ENCODE measurements around the gene MAPKAPK3.
A peak's percentile ranks its signal among the peaks of the same experiment; 100 is the strongest.

The MAPKAPK3 gene

DNA sequence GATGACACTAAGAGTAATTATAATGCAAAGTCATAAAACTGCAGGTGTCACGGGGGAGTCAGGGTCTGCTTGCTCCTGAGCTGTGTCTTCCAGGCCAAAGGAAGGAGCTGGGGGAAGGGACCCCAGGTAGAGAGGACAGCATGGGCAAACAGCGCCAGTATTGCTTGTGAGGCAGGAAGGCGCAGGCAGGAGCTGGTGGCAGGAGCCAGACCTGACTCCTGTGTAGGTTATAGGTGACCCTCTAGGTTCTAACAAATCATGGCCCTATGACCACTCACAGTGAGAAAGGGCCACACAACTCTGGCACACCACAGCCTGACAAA lies 7.2 kb upstream of the MAPKAPK3 start:
- DNase-seq: no peak

DNA sequence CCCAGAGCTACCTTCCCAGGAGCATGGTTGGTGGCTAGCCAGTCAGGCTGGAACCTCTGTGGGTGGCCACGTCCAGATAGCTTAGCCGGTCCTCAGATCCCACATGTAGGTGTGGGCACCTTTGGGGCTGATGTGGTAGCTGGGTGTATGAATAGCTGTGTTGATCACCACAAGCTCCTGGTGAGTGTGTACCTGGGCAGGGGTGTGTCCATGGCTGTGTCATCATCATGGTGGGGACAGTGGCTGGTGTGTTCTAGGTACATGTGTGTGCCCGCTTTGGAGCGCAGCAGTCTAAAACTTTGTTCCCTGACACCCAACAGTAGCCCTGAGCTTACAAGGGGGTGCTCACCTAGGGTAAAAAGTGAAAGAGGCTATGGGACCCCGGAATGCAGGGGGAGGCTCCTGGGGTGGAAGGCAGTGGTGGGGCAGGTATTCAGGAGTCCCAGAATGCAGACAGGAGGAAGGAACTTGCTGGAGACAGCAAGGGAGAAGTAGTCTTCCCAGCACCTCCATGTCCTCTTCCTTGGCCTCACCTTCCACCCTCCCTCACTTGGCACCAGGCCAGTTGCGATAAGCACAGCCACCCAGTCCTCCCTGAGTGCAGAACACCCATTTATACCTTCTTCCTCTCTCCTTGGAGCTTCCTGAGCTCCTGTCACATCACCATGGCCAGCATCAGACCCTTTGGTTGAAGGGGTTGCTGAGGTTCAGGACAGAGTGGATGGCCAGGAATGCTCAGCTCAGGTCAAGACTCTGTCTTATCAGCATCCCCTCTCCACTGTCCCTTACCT lies 6.6 kb upstream of the MAPKAPK3 start:
- peak; percentile 45 for DNase-seq

DNA sequence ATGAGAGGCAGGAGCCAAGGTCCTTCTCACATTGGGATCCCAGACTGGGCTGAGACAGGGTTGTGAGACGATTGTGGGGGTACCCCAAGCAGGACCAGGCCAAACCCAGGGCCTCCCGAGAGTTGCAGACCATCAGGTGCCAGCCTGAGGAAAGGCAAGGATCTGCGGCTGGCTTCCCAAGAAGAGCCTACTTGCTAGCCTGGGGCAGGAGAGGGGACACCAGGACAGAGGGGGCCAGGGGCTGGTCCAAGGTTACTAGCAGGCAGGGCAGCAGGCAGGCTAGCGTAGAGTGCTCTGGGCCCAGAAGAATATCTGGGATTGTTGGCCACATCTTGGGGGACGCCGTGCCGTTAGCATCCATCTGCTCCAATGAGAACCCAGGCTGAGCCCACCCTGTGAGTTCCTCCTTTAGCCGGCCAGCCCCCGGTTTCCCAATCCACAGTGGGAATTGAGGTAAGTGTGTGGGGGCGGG lies 5.9 kb upstream of the MAPKAPK3 start:
- DNase-seq: no peak

DNA sequence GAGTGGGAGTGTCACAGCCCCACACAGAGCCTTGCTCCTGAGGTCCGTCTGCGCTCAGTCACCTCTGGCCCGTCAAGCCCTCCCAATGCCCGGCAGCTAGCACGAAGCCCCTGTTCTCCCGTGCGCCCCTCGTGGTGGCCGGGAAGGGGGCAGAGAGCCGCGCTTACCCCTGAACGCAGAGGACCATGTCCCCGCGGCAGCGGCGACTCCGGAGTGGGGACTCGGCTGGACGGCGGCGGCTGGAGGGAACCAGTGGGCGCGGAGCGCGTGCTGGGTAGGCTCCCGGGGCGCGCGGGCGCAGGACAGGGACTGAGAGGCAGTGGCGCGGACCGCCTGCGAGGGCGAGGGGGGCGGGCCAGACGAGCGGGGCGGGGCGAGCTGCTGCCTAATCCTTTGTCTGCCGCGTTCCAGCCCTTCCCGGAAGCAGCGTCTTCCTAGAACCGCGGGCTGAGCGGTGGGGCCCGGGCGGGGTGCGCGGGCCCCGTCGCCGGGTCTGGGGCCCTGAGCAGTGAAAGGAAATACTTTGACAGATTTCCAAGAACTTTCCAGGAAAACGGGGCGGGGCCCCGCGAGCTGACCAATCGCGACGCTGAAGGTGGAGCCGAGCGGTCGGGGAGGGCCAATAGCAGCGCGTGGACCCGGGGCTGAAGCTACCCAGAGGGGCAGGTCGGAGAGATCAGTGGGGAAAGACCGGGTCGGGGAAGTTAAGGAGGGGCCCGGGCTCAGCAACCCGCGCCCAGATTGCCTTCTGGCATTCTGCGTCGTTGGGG lies 5.3 kb upstream of the MAPKAPK3 start, which contains the start of gene CISH:
Gene CISH (minus strand): TSS at position 311 of the 770 bp plus-strand sequence. CDS start 124 bp downstream, at position 187.
- peak; percentile 98 for DNase-seq

GRCh38 chr3:50612234-50612882 lies 4.6 kb upstream of the MAPKAPK3 start:
- no peak for DNase-seq

- DNase-seq: no peak
These were observed 3.7 kb upstream of the MAPKAPK3 start for GRCh38 chr3:50612970-50613846.

DNA sequence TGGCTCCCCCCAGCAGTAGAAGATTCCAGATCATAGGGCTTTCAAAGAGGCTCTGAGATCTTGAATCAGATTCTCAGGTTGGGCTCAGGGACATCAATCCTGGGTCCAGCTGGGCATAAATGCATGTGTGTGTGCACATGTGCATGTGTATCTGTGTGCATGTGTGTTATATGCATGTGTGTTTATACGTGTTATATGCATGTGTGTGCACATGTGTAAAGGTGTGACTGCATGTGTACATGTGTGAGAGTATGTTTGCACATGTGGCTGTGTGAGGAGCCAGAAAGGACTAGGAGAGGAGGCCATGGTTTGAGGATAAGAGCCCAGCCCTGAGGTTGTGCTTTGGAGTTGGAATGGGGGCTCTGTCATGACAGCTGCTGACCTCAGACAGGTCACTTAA lies 1.8 kb upstream of the MAPKAPK3 start:
- DNase-seq: no peak

DNA sequence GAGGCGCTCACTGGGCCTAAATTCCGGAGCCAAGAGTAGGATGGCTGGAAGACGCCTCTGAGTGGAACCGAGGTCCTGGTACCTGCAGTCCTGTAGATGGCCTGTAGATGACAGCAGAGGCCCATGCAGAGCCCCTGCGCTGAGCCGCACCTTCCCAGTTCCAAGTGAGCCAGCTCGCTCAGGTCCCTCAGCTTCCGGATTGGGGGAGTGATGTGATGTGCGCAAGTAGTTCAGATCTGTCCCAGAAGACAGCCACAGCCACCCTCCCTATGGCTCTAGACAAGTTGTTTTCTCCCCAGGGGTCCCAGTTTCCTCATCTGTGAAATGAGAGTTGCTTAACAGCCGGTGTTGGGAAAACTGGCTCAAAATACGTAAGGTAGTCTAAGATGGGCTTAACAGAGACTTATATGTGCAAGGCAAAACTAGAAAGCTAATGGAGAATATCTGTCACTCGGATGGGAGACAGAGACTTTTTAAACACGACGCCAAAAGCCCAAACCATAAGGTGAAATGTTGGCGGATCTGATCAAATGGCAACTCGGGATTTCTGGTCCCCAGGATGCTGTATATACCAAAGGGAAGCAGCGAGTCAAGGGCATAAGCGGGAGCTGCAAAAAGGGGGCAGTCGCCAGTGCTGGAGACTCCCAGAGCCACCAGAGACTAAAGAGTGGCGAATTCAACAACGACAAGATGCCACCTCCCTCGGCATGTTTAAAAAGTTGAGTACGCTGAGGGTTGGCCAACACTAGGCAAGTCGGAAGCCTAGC lies 765 bp upstream of the MAPKAPK3 start:
- peak; percentile 83 for DNase-seq

- peak; percentile 94 for DNase-seq
These were observed 218 bp upstream of the MAPKAPK3 start for GRCh38 chr3:50616770-50617095.

- DNase-seq: no peak
These were observed 1.0 kb downstream of the MAPKAPK3 start for GRCh38 chr3:50617911-50618481.

DNA sequence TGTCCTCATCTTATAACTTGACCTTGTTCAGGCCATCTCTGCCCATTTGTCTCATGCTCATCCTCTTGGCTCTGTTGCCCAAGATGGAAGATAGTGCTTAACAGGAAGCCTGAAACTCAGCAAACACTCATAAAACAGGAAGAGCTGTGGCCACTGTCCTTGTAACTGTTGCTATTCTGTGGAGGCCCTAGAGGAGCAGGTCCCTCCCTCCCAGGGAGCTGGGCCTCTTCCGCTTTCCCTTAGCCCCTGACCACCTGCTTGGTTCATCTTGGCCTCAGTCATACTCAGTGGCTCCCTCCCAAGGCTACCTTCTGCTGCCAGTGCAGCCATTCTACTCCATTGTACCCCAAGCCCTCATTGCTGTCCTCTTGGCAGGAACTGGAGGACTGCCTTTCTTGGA lies 3.5 kb downstream of the MAPKAPK3 start:
- DNase-seq: peak; percentile 71

DNA sequence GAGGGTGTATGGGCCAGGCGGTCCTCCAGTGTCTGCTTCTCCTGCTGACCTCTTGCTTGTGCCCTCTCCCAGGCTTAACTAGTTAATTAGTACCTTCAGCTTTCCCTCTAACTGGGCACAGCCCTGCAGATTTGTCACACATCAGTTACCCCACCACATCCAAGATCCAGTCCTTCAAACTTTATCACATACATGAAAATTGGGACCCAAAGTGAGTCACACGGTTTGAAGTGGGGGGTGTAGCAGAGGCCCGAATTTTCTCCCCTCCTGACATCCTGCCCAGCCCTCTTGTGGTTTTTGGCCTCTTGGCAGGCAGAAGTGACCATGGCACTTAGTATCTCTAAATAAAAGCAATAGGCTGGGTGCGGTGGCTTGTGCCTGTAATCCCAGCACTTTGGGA lies 3.9 kb downstream of the MAPKAPK3 start:
- DNase-seq: peak; percentile 47

DNA sequence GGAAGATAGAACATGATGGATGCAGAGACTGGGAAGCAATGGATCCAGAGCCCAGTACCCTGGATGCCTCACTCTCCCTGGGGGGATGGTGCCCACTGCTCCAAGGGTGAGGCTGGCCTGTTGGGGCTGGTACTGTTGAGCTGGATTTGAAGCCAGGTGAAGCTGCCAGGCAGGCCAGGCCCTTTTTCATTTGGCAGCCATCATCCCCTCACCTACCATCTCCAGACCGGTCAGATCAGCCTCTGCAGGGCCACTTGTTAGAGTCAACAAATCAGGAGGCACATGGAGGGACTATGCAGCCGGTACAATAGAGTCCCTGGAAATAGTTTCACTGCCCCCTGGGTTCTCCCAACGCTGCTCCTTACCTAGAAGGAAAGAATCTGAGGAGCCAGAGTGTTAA lies 5.9 kb downstream of the MAPKAPK3 start:
- no peak for DNase-seq

- DNase-seq: peak; percentile 37
These were observed 7.0 kb downstream of the MAPKAPK3 start for GRCh38 chr3:50623840-50624474.

GRCh38 chr3:50624634-50625033 lies 7.7 kb downstream of the MAPKAPK3 start:
- no peak for DNase-seq

GRCh38 chr3:50625231-50626182 lies 8.6 kb downstream of the MAPKAPK3 start:
- DNase-seq: no peak

GRCh38 chr3:50626401-50626800 lies 9.4 kb downstream of the MAPKAPK3 start:
- no peak for DNase-seq

- DNase-seq: peak; percentile 85
These were observed 10.6 kb downstream of the MAPKAPK3 start for GRCh38 chr3:50627407-50628051.

DNA sequence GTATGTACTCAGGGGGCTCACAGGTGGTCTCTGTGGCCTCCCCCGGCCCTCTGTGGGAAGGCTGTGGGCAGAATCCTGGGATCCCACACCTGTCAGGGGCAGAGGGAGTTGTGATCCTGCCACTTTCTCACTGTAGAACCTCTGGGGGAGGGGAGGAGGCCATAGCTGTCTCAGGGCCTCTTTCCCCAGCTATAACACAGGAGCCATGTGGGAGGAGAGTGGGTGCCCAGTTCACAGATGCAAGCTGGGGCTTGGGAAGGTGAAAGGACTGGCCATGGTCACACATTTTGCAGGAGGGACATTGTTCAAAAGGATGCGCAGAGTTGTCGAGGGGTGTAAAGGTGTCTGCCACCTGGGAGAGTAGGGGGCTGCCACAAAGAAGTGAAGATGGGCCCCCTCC lies 11.7 kb downstream of the MAPKAPK3 start:
- DNase-seq: no peak

Data from CD4-positive, alpha-beta T cell treated with Interleukin-15 for 1 hour (primary cell).